Measurements from ENCODE around the gene JCAD.

DNA sequence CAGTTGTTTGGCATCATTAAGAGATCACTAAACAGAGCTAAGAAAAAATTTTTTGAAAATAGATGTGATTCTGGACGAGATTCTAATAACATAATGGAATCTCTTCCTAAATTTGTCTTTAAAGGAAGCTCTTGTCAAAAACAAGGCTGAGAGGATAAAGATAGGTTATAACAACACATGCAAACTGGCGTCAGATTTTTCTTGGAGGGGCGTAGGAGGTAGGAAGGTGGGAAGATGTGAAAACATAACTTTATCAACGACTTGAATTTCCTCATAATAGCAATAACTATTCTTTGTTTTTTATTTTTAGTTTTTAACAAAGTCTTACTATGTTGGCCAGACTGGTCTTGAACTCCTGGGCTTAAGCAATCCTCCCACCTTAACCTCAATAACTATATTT, 31.8 kb upstream of the JCAD start:
- TF ChIP-seq CTCF (conservative IDR thresholded peaks at IDR 0.05) (no peak), EZH2 (IDR thresholded peaks at IDR 0.05; ENCODE audit: low read depth) (no peak)

All from PC-9 (cell line).